Smooth muscle cell (in vitro differentiated cells): ENCODE data around the gene FAM174B. TPM values are rescaled to one million over a fixed set of nuclear protein-coding genes. Genes with fewer than 3 reads are reported as not detected.

ENCODE experiments used
- DNase-seq: peaks from one replicate; lab custom pipeline; 2025; ENCODE audit not compliant: unreplicated experiment; lab: John Stamatoyannopoulos, UW
- H2AFZ ChIP-seq: fragments of 200-600 bp; sonication (generic); 2 replicates; pipeline ENCODE4 v1.6.0; 2016; ENCODE audit warnings: antibody characterized with exemption, low read depth, mild to moderate bottlenecking
- H3F3A ChIP-seq: fragments of 200-600 bp; sonication (generic); 2 replicates; pipeline ENCODE4 v1.6.0; 2017; ENCODE audit warnings: antibody characterized with exemption, low read depth
- H3K27ac ChIP-seq: fragments of 200-600 bp; sonication (generic); 2 replicates; pipeline ENCODE4 v1.5.1; 2016; ENCODE audit warnings: low read depth, mild to moderate bottlenecking
- H3K27me3 ChIP-seq: fragments of 200-600 bp; sonication (generic); 2 replicates; pipeline ENCODE4 v1.6.1; 2016; ENCODE audit warnings: low read depth, mild to moderate bottlenecking
- H3K36me3 ChIP-seq: fragments of 200-600 bp; sonication (generic); 2 replicates; pipeline ENCODE4 v1.5.1; 2016; ENCODE audit warnings: low read depth
- H3K4me1 ChIP-seq: fragments of 200-600 bp; sonication (generic); 2 replicates; pipeline ENCODE4 v1.5.1; 2016; ENCODE audit warnings: low read depth
- H3K4me2 ChIP-seq: fragments of 200-600 bp; sonication (generic); 2 replicates; pipeline ENCODE4 v1.6.0; 2016; ENCODE audit warnings: mild to moderate bottlenecking
- H3K4me3 ChIP-seq: fragments of 200-600 bp; sonication (generic); 2 replicates; pipeline ENCODE4 v1.5.1; 2016; ENCODE audit warnings: mild to moderate bottlenecking
- H3K79me2 ChIP-seq: fragments of 200-600 bp; sonication (generic); 2 replicates; pipeline ENCODE4 v1.6.0; 2016; ENCODE audit warnings: low read depth, mild to moderate bottlenecking
- H3K9ac ChIP-seq: fragments of 200-600 bp; sonication (generic); 2 replicates; pipeline ENCODE4 v1.6.0; 2016; ENCODE audit warnings: low read depth
- H3K9me3 ChIP-seq: fragments of 200-600 bp; sonication (generic); replicated peaks from 2 replicates; pipeline ENCODE4 v1.5.1; 2016; ENCODE audit warnings: low read depth
- H4K20me1 ChIP-seq: fragments of 200-600 bp; sonication (generic); 2 replicates; pipeline ENCODE4 v1.6.0; 2016; ENCODE audit warnings: low read depth
- CTCF ChIP-seq: fragments of 200-600 bp; sonication (generic); IDR thresholded peaks from 2 replicates; pipeline ENCODE4 v1.5.1; 2017; ENCODE audit warnings: borderline replicate concordance, mild to moderate bottlenecking, antibody characterized with exemption; ENCODE audit not compliant: insufficient read depth, poor library complexity, severe bottlenecking
- WGBS: methylation state at CpG from one replicate; pipeline ENCODE4 v1.1.7; 2016; ENCODE audit warnings: low lambda C conversion rate; 5-methylcytosine and 5-hydroxymethylcytosine counted together
- polyA plus RNA-seq: library from polyadenylated mRNA; unstranded; fragments of >200 nt; fragmentation: Nextera tagmentation; extraction: Ambion mirVana; gene quantifications from 2 replicates; pipeline ENCODE4 v1.2.1, GENCODE V29; 2016
- total RNA-seq: library from RNA; depleted of rRNA; stranded (reverse); fragments of >200 nt; gene quantifications from 2 replicates; pipeline ENCODE4 v1.2.3, GENCODE V29; 2014

The FAM174B gene
- total and polyA plus RNA-seq, 2 experiments from 2014 or later, result 2.0 to 2.1 TPM

GRCh38 chr15:92603278-92603677, 52.3 kb downstream of the FAM174B start:
- H3K4me3 ChIP-seq, result no peak overlapping the region
- H3K4me1 ChIP-seq, result no peaks in the 10 kb centered on the region

GRCh38 chr15:92602267-92602593, 53.3 kb downstream of the FAM174B start:
- Histone ChIP-seq H3K36me3 (no peaks in the 10 kb centered on the region), H3K4me3 (no peak overlapping the region), H3K79me2 (no peaks in the 10 kb centered on the region), H3K9me3 (no peaks in the 10 kb centered on the region), H3K27ac (no peak overlapping the region), H2AFZ (no peak overlapping the region), H3K27me3 (no peaks in the 10 kb centered on the region), H3F3A (no peaks in the 10 kb centered on the region), H3K9ac (no peak overlapping the region), H3K4me1 (no peaks in the 10 kb centered on the region), H4K20me1 (no peaks in the 10 kb centered on the region), H3K4me2 (no peak overlapping the region)
- 97% methylated on average over 2 of the region's 2 CpGs for WGBS
- DNase-seq, result no peak
- no peak for TF ChIP-seq CTCF

More at GRCh38 chr15:92603278-92603677, 52.3 kb downstream of the FAM174B start:
- no peaks in the 10 kb centered on the region for H4K20me1 ChIP-seq
- H3K27ac ChIP-seq, result no peak overlapping the region
- no peaks in the 10 kb centered on the region for H3K36me3 ChIP-seq
- H3K4me2 ChIP-seq, result no peak overlapping the region
- no peaks in the 10 kb centered on the region for H3K9me3 ChIP-seq
- no peak for DNase-seq
- no peaks in the 10 kb centered on the region for H3K27me3 ChIP-seq
- H3K9ac ChIP-seq, result no peak overlapping the region
- no peaks in the 10 kb centered on the region for H3K79me2 ChIP-seq
- H3F3A ChIP-seq, result no peaks in the 10 kb centered on the region
- TF ChIP-seq CTCF, result no peak
- WGBS, result 85% methylated on average over 5 of the region's 5 CpGs
- H2AFZ ChIP-seq, result no peak overlapping the region

- no peak overlapping the region for H3K4me2 ChIP-seq
- DNase-seq, result no peak
- H3K27me3 ChIP-seq, result no peaks in the 10 kb centered on the region
- H3K27ac ChIP-seq, result no peak overlapping the region
- no peaks in the 10 kb centered on the region for H3K79me2 ChIP-seq
- H3K36me3 ChIP-seq, result no peaks in the 10 kb centered on the region
- H3K4me1 ChIP-seq, result no peaks in the 10 kb centered on the region
- WGBS, result 96% methylated on average over 3 of the region's 3 CpGs
- H3K9ac ChIP-seq, result no peak overlapping the region
- no peaks in the 10 kb centered on the region for H4K20me1 ChIP-seq
- H3F3A ChIP-seq, result no peaks in the 10 kb centered on the region
- H2AFZ ChIP-seq, result no peak overlapping the region
- no peaks in the 10 kb centered on the region for H3K9me3 ChIP-seq
- no peak overlapping the region for H3K4me3 ChIP-seq
- no peak for TF ChIP-seq CTCF
Observed at GRCh38 chr15:92601592-92602266, 53.8 kb downstream of the FAM174B start.

- no peaks in the 10 kb centered on the region for H3K4me1 ChIP-seq
- H3K36me3 ChIP-seq, result no peaks in the 10 kb centered on the region
- 47% methylated on average over 3 of the region's 3 CpGs for WGBS
- H2AFZ ChIP-seq, result no peak overlapping the region
- H3K27me3 ChIP-seq, result no peaks in the 10 kb centered on the region
- no peak overlapping the region for H3K4me2 ChIP-seq
- no peak overlapping the region for H3K9ac ChIP-seq
- TF ChIP-seq CTCF, result no peak
- H4K20me1 ChIP-seq, result no peaks in the 10 kb centered on the region
- H3K79me2 ChIP-seq, result no peaks in the 10 kb centered on the region
- DNase-seq, result no peak
- no peak overlapping the region for H3K4me3 ChIP-seq
- no peak overlapping the region for H3K27ac ChIP-seq
- H3K9me3 ChIP-seq, result no peaks in the 10 kb centered on the region
- H3F3A ChIP-seq, result no peaks in the 10 kb centered on the region
Observed at GRCh38 chr15:92600856-92601255, 54.7 kb downstream of the FAM174B start.
